Choroid plexus epithelial cell (primary cell): Measurements from ENCODE around the gene OCRL.
A peak's percentile ranks its signal among the peaks of the same experiment; 100 is the strongest.

Source experiments
- DNase-seq: peaks from one replicate; pipeline ENCODE4 v3.0.0-alpha.2; 2010; ENCODE audit warnings: low read depth
- H3K4me3 ChIP-seq: 2 replicates; pipeline ENCODE4 v1.5.1; 2011; ENCODE audit warnings: low read depth, mild to moderate bottlenecking, control low read depth, low read length, moderate library complexity
- CTCF ChIP-seq: conservative IDR thresholded peaks from 2 replicates; pipeline ENCODE4 v1.5.1; 2011; ENCODE audit warnings: low read depth, mild to moderate bottlenecking, control low read depth, inconsistent platforms, low read length, moderate library complexity

OCRL gene

GRCh38 chrX:129640737-129641136, 100.7 kb downstream of the OCRL start:
- DNase-seq: no peak
- no peak overlapping the region for H3K4me3 ChIP-seq
- no peak for TF ChIP-seq CTCF

- H3K4me3 ChIP-seq: no peak overlapping the region
- no peak for TF ChIP-seq CTCF
- DNase-seq: no peak
Observed at GRCh38 chrX:129641469-129641868, 101.4 kb downstream of the OCRL start.

- peak; percentile 36 for DNase-seq
- no peak overlapping the region for H3K4me3 ChIP-seq
- TF ChIP-seq CTCF: no peak
Observed at GRCh38 chrX:129641941-129642340, 101.9 kb downstream of the OCRL start.
